HG03457 (cell line): ENCODE results near the gene STK38L.

ENCODE experiments used
- ATAC-seq: cut with Tn5 transposase; IDR thresholded peaks from one replicate; pipeline ENCODE4 v1.9.1; 2021; ENCODE audit warnings: moderate number of reproducible peaks; ENCODE audit not compliant: unreplicated experiment

Gene STK38L

DNA sequence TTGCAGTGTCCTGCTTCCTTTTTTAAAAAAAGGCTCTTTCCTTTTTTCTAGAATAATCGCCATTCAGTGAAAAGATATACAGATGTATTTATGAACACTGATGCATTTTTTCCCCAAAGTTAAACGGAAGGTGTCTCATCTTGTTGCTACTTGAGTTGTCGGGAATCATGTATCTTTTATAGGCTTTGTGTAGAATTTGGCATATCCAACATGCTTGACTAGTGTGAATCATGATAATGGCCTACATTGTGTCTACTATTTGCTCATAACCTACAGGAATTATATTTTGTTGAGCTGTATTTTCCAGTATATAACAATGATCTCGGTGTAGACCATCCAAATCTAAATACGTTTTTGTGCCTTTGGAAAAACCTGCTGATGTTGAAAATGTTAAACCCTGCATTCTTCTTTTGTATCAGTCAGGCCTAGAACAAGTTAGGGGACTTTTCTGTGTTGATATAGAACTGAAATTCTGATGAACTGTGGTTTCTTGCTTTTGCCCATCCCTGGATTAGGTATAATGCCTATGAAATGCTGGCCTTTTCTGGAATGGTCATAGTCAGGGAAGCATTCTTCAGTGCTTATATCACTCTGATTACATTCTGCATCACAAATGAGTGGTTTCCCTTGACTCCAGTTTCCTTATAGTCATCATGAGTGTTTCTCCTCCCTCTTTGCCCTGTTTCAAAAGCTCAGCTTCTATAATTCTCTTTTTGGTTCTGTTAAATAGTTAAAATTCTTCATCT, 99.3 kb downstream of the STK38L start:
- no peak for ATAC-seq

DNA sequence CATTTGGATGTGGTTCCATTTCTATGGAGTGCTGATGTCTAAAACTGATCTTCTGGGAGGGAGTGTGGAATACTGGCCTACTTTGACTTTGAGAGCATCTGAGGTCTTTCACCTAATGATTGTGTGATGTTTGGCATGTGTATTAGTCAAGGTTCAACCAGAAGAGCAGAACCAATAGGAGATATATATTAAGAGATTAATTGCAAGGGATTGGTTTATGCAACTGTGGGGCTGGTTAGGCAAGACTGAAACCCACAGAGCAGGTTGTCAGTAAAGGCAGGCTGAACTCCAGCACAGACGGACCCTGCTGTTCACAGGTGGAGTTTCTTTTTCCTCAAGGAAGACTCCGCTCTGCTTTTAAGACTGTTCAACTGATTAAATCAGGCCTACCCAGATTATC, 100.2 kb downstream of the STK38L start:
- ATAC-seq: no peak

DNA sequence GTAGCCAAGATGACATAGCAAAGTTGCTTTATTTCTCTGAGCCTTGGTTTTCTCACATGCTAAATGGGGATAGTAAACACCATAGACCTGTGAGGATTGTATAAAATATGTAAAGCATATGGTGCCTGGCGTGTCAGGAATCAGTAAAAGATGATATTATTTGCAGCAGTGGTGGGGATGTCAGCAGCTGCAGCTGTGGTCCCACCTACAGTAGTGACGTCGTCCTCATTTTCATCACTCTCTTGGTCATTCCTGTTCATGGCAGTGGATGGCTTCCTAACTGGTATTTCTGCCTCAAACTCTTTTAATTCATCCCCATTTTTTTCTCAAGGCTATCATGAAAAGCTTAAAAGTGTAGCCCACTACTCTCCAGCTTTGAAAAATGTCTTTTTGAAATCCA, 100.7 kb downstream of the STK38L start:
- ATAC-seq: no peak

DNA sequence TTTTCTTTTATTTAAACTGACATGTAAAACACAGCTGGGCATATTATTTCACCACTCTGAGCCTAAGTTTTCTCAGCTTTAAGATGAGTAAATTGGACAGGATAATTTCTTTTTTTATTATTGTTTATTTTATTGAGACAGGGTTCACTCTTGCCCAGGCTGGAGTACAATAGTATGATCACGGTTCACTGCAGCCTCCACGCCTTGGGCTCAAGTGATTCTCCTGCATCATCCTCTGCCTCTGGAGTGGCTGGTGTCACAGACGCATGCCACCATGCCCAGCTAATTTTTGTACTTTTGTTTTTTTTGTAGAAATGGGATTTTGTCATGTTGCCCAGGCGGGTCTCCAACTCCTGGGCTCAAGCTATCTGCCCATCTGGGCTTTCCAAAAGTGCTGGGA, 101.3 kb downstream of the STK38L start:
- ATAC-seq: no peak

DNA sequence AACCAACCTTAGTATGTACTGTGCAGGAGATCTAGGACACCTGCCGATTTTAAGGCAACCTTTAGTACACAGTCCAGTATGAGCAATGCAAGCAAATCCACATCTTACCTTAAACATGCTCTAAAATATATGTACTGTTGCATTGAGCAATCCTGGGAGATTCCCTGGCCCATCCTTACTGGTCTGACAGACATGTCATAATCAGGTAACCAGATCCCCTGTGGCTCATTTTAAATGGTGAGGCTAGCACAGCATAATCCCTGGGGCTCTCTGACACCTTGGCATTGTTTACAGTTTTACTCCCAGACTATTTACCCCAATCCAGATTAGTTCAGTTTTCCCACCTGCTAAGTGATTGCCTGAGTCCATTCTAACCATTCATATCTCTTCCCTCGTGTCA, 103.7 kb downstream of the STK38L start:
- ATAC-seq: no peak

DNA sequence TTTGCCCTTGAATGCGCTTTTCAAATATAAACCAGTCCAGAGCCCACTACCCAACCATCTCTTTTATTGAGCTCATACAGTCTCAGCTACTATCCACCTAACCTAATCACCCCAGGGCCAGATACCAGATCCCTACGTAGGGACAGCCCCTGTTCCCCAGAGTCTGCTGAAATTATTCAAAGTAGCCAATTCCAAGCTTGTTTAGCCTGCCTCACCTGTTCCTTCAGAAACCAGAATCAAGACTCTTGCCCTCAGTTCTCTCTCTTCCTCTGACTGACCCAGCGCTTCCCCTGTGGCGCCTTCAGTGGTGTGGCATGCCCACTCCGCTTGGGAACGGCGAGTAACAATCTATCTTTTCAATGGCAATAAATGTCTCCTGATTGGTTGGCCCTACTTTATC, 107.4 kb downstream of the STK38L start:
- ATAC-seq: no peak

DNA sequence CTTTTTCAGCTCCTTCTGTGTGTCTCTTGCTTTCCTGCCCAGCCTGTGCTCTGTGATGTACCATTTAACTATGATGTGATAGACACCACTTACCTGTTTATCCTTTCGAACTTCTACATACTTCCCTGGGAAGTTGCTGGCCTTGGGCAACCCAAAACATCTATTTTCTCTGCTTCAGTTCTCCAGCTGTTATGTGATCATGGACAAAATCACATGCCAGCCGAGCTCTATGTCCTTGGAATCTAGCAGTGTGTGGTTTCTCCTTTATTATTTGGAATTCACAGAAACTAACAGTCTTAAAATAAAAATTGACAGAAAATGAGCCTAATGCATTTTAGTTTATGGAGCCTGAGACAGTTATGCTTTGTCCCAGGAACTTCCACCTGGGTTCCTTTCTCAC, 111.4 kb downstream of the STK38L start:
- no peak for ATAC-seq

DNA sequence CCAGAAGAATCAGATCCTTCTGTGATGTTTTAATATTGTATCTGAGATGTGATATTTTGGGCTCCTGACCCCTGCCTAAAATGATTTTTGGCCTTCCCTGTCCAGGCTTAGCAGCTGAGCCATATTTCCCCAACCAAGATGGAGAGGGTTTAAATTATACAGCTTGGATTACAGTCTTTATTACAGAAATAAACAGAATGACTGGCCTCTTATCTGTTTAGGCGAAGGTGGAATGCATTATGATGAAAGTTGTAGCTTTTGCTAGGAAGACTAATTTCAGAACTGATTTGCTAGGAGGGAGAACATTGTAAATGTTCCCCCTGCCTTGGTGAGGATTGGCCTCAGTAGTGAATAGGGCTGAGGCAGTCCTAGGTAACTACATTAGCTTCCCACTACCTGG, 111.9 kb downstream of the STK38L start:
- ATAC-seq: no peak

DNA sequence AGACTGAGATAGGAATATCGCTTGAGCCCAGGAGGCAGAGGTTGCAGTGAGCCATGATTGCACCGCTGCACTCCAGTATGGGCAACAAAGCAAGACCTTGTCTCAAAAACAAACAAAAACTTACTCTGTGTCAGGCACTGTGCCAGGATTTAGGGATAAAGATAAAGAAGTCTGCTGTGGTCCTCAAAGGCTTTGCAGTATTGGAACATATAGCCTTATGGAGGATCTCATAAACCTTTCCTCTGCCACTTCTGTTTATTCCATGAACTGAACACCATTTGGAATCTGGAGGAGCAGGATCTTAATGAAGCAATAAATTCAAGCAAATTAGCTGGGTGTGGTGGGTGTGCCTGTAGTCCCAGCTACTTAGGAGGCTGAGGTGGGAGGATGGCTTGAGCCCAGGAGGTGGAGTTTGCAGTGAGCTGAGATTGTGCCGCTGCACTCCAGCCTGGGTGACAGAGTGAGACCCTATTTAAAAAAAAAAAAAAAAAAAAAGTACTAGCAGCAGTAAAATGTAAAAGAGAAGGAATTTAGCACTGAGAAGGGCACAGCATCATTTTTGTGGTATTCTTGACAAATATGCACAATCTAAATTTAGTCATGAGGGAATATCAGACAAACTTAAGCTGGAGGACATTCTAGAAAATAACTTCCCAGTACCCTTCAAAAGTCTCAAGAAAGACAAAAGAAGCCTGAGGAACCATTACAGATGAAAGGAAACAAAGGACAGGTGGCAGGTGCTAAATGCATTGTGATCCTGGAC, 115.7 kb downstream of the STK38L start:
- ATAC-seq: no peak

DNA sequence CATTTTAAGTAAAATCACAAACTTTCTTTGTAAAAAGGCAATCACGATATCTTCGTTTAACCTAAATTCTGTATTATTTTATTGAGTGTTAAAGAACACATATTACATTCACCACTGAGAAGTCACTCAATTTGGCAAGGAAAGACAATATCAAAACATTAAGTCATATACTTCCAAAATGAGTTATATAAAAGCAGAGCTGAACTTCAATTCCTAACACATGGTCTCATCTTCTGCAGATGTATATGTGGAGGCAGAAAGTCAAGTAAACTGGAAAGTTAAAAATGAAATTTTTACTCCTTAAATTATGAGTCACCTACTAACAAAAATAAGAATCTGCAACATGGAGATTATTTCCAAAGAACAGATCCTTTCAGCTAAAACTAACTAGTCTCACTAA, 117.3 kb downstream of the STK38L start:
- ATAC-seq: no peak

DNA sequence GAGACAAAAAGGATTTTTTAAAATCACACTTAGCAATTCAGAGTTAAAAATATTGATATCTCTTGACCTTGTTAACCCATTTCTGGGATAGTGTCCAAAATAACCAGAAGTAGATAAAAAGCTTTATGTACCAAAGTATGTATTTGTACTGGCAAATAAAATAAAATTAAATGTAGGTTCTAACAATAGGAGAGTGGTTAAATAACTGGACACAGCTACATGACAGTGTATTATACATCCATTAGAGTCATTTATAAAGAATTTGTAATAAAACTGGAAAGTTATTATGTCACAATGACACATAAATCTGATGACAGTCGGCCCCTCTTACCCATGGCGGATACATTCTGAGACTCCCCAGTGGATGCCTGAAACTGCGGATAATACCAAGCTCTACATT, 122.5 kb downstream of the STK38L start:
- ATAC-seq: no peak

DNA sequence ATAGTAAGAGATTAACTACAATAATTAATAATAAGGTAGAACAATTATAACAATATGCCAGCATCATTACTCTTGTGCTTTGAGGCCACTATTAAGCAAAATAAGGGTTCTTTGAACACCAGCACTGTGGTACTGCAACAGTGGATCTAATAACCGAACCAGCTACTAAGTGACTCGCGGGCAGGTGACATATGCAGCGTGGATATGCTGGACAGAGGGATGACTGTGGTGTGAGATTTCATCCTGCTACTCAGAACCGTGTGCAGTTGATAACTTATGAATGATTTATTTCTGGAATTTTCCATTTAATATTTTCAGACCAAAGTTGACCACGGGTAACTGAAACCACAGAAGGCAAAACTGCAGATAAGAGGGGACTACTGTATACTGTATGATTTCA, 123.0 kb downstream of the STK38L start:
- no peak for ATAC-seq
